HepG2 (cell line): ENCODE results near the gene NFE2L2. TPM values are rescaled to one million over a fixed set of nuclear protein-coding genes. Genes with fewer than 3 reads are reported as not detected.

Experiments used
- CREB3 ChIP-seq: sonication (generic); formaldehyde crosslinking; IDR thresholded peaks from 2 replicates; pipeline ENCODE4 v1.5.0; 2020; ENCODE audit warnings: missing genetic modification reagents
- GPN1 ChIP-seq: sonication (generic); formaldehyde crosslinking; IDR thresholded peaks from 2 replicates; pipeline ENCODE4 v1.5.1; 2020; ENCODE audit warnings: missing genetic modification reagents, borderline replicate concordance
- HBP1 ChIP-seq: IDR thresholded peaks from 2 replicates; pipeline ENCODE4 v1.6.1; 2016; ENCODE audit warnings: low read depth, control low read depth
- LRRFIP1 ChIP-seq: sonication (generic); formaldehyde crosslinking; conservative IDR thresholded peaks from 2 replicates; pipeline ENCODE4 v1.4.0; 2020; ENCODE audit warnings: missing genetic modification reagents
- NCOA1 ChIP-seq: sonication (generic); formaldehyde crosslinking; IDR thresholded peaks from 2 replicates; pipeline ENCODE4 v1.9.0; 2021; ENCODE audit warnings: missing genetic modification reagents
- NPAS2 ChIP-seq: sonication (generic); formaldehyde crosslinking; IDR thresholded peaks from 2 replicates; pipeline ENCODE4 v1.8.0; 2022; ENCODE audit warnings: mild to moderate bottlenecking, missing genetic modification reagents, borderline replicate concordance
- RBM39 ChIP-seq: fragments of 200-400 bp; formaldehyde crosslinking; IDR thresholded peaks from one replicate; pipeline ENCODE4 v1.6.1; 2018; ENCODE audit warnings: antibody characterized with exemption, mild to moderate bottlenecking, low read depth, low read length; ENCODE audit not compliant: poor library complexity, severe bottlenecking
- SATB2 ChIP-seq: sonication (generic); formaldehyde crosslinking; IDR thresholded peaks from 2 replicates; pipeline ENCODE4 v1.5.0; 2020; ENCODE audit warnings: missing genetic modification reagents
- SCMH1 ChIP-seq: sonication (generic); formaldehyde crosslinking; IDR thresholded peaks from 2 replicates; pipeline ENCODE4 v1.9.0; 2021; ENCODE audit warnings: missing genetic modification reagents, mild to moderate bottlenecking, borderline replicate concordance
- TAF1 ChIP-seq: sonication (generic); formaldehyde crosslinking; IDR thresholded peaks from 2 replicates; pipeline ENCODE4 v1.4.0; 2020; ENCODE audit warnings: missing genetic modification reagents
- THYN1 ChIP-seq: sonication (generic); formaldehyde crosslinking; IDR thresholded peaks from 2 replicates; pipeline ENCODE4 v1.8.1; 2023; ENCODE audit warnings: low read depth, mild to moderate bottlenecking, moderate library complexity, missing genetic modification reagents, borderline replicate concordance
- ZBTB34 ChIP-seq: sonication (generic); formaldehyde crosslinking; IDR thresholded peaks from 2 replicates; pipeline ENCODE4 v1.8.0; 2022; ENCODE audit warnings: mild to moderate bottlenecking, missing genetic modification reagents
- ZNF225 ChIP-seq: sonication (generic); formaldehyde crosslinking; IDR thresholded peaks from 2 replicates; pipeline ENCODE4 v1.4.0; 2020; ENCODE audit warnings: mild to moderate bottlenecking, missing genetic modification reagents
- ZNF34 ChIP-seq: sonication (generic); formaldehyde crosslinking; IDR thresholded peaks from 2 replicates; pipeline ENCODE4 v1.4.0; 2020; ENCODE audit warnings: mild to moderate bottlenecking, missing genetic modification reagents, borderline replicate concordance
- ZNF432 ChIP-seq: sonication (generic); formaldehyde crosslinking; IDR thresholded peaks from 2 replicates; pipeline ENCODE4 v1.5.0; 2020; ENCODE audit warnings: missing genetic modification reagents, mild to moderate bottlenecking, borderline replicate concordance
- ZNF556 ChIP-seq: sonication (generic); formaldehyde crosslinking; IDR thresholded peaks from 2 replicates; pipeline ENCODE4 v1.4.0; 2020; ENCODE audit warnings: mild to moderate bottlenecking, missing genetic modification reagents, borderline replicate concordance
- ZNF570 ChIP-seq: sonication (generic); formaldehyde crosslinking; IDR thresholded peaks from 2 replicates; pipeline ENCODE4 v1.4.0; 2020; ENCODE audit warnings: mild to moderate bottlenecking, missing genetic modification reagents, borderline replicate concordance
- ZNF597 ChIP-seq: sonication (generic); formaldehyde crosslinking; IDR thresholded peaks from 2 replicates; pipeline ENCODE4 v1.5.0; 2020; ENCODE audit warnings: missing genetic modification reagents
- ZNF644 ChIP-seq: IDR thresholded peaks from 2 replicates; pipeline ENCODE4 v1.6.1; 2016; ENCODE audit warnings: low read depth
- ZNF678 ChIP-seq: sonication (generic); formaldehyde crosslinking; IDR thresholded peaks from 2 replicates; pipeline ENCODE4 v1.4.0; 2020; ENCODE audit warnings: mild to moderate bottlenecking, missing genetic modification reagents
- ZNF7 ChIP-seq: IDR thresholded peaks from 2 replicates; pipeline ENCODE4 v1.6.1; 2016; ENCODE audit warnings: missing biosample characterization, missing genetic modification reagents
- ZNF777 ChIP-seq: sonication (generic); formaldehyde crosslinking; IDR thresholded peaks from 2 replicates; pipeline ENCODE4 v1.4.0; 2020; ENCODE audit warnings: missing genetic modification reagents
- polyA plus RNA-seq, 8 experiments: library from polyadenylated mRNA; depleted of rRNA in 3 of 8; stranded (reverse) in 7 of 8; unstranded in 1 of 8; fragments of >200 nt; fragmentation: Illumina TruSeq in 4 of 8; extraction: Trizol in 4 of 8; gene quantifications; 2 replicates each; pipeline versions ENCODE4 v1.2.1 to v1.2.3, GENCODE V29; 2011 to 2016; ENCODE audit warnings: low read depth in 4 of 8, missing spikeins in 1 of 8, mixed read lengths in 1 of 8; ENCODE audit not compliant: insufficient read depth in 1 of 8
- total RNA-seq, 5 experiments: library from RNA; depleted of rRNA; stranded (reverse); fragments of >200 nt; fragmentation: Illumina TruSeq; extraction: Trizol; gene quantifications; 2 replicates each; pipeline ENCODE4 v1.2.3, GENCODE V29; 2016; ENCODE audit warnings: low read depth in 1 of 5

The NFE2L2 gene
- total and polyA plus RNA-seq, 2 of the 13 experiments (the other 11 are each of a cell fraction or from before 2014, with no cell fraction given) = 84.6 to 215 TPM

- TF ChIP-seq ZNF432 (CRISPR knock-in tag) = no peak
- TF ChIP-seq GPN1 (CRISPR knock-in tag) = no peak
- no peak for TF ChIP-seq RBM39
- no peak for TF ChIP-seq ZNF570 (CRISPR knock-in tag)
- no peak for TF ChIP-seq ZNF777
- no peak for TF ChIP-seq ZNF597 (CRISPR knock-in tag)
- 0 out of 2 replicates have a peak, but pooled peaks have one; percentile 18 for TF ChIP-seq NCOA1 (CRISPR knock-in tag)
- no peak for TF ChIP-seq CREB3 (CRISPR knock-in tag)
- 0 out of 2 replicates have a peak, but pooled peaks have one; percentile 59 for TF ChIP-seq HBP1 (CRISPR knock-in tag)
- TF ChIP-seq ZNF7 (CRISPR knock-in tag) = no peak
- peak; percentile 70; the same call in 1 of the 2 replicates for TF ChIP-seq SATB2
- no peak for TF ChIP-seq ZNF678 (CRISPR knock-in tag)
- no peak for TF ChIP-seq NPAS2 (CRISPR knock-in tag)
- TF ChIP-seq SCMH1 (CRISPR knock-in tag) = no peak
- no peak for TF ChIP-seq ZBTB34 (CRISPR knock-in tag)
- no peak for TF ChIP-seq TAF1 (CRISPR knock-in tag)
- no peak for TF ChIP-seq ZNF34 (CRISPR knock-in tag)
- 0 out of 2 replicates have a peak, but pooled peaks have one; percentile 22 for TF ChIP-seq ZNF556 (CRISPR knock-in tag)
- TF ChIP-seq THYN1 = no peak
- TF ChIP-seq ZNF225 = no peak
- peak; percentile 89 for TF ChIP-seq ZNF644 (CRISPR knock-in tag)
- no peak for TF ChIP-seq LRRFIP1
Observed at GRCh38 chr2:177188482-177189469, 75.8 kb downstream of the NFE2L2 start (continued).
